ENCODE data around the gene NPTN.

NPTN gene

GRCh38 chr15:73590263-73590662, 42.9 kb downstream of the NPTN start:
- no peak overlapping the region for H3K4me3 ChIP-seq (ENCODE audit: insufficient read depth, low read length, poor library complexity, severe bottlenecking)
- no peak overlapping the region for H2AFZ ChIP-seq (ENCODE audit: low read depth, low read length, severe bottlenecking)
- no peaks in the 10 kb centered on the region for H3K36me3 ChIP-seq (ENCODE audit: low read length)
- no peaks in the 10 kb centered on the region for H3F3A ChIP-seq (ENCODE audit: insufficient read depth)
- no peaks in the 10 kb centered on the region for H4K20me1 ChIP-seq (ENCODE audit: low read depth, low read length)
- H3K9me3 ChIP-seq (ENCODE audit: insufficient read depth, low read length) = no peaks in the 10 kb centered on the region
- no peaks in the 10 kb centered on the region for H3K9me2 ChIP-seq (replicated peaks; ENCODE audit: insufficient read depth, low read length)
- H3K9ac ChIP-seq (ENCODE audit: low read length) = no peak overlapping the region
- H3K4me2 ChIP-seq (ENCODE audit: low read depth, low read length, poor library complexity, severe bottlenecking) = no peak overlapping the region
- TF ChIP-seq, protein P1, sequence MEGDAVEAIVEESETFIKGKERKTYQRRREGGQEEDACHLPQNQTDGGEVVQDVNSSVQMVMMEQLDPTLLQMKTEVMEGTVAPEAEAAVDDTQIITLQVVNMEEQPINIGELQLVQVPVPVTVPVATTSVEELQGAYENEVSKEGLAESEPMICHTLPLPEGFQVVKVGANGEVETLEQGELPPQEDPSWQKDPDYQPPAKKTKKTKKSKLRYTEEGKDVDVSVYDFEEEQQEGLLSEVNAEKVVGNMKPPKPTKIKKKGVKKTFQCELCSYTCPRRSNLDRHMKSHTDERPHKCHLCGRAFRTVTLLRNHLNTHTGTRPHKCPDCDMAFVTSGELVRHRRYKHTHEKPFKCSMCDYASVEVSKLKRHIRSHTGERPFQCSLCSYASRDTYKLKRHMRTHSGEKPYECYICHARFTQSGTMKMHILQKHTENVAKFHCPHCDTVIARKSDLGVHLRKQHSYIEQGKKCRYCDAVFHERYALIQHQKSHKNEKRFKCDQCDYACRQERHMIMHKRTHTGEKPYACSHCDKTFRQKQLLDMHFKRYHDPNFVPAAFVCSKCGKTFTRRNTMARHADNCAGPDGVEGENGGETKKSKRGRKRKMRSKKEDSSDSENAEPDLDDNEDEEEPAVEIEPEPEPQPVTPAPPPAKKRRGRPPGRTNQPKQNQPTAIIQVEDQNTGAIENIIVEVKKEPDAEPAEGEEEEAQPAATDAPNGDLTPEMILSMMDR (IDR thresholded peaks at IDR 0.05; ENCODE audit: insufficient read depth, low read length, poor library complexity, severe bottlenecking) = no peak
- no peak for TF ChIP-seq EZH2phosphoT487 (conservative IDR thresholded peaks at IDR 0.05; ENCODE audit: low read length)
- no peaks in the 10 kb centered on the region for H3K27me3 ChIP-seq (ENCODE audit: low read length)
- peaks cover 24% of the 10 kb centered on the region; the same call in 1 of the 2 replicates for H3K79me2 ChIP-seq (ENCODE audit: insufficient read depth, low read length)
- no peak overlapping the region for H3K27ac ChIP-seq (ENCODE audit: low read depth, low read length)

GRCh38 chr15:73589766-73590165, 43.4 kb downstream of the NPTN start:
- H3F3A ChIP-seq (ENCODE audit: insufficient read depth) = no peaks in the 10 kb centered on the region
- no peak overlapping the region for H3K27ac ChIP-seq (ENCODE audit: low read depth, low read length)
- H3K9ac ChIP-seq (ENCODE audit: low read length) = no peak overlapping the region
- no peaks in the 10 kb centered on the region for H3K27me3 ChIP-seq (ENCODE audit: low read length)
- H3K79me2 ChIP-seq (ENCODE audit: insufficient read depth, low read length) = peaks cover 20% of the 10 kb centered on the region; the same call in 1 of the 2 replicates
- TF ChIP-seq, protein P1 (IDR thresholded peaks at IDR 0.05; ENCODE audit: insufficient read depth, low read length, poor library complexity, severe bottlenecking) = no peak
- no peak for TF ChIP-seq EZH2phosphoT487 (conservative IDR thresholded peaks at IDR 0.05; ENCODE audit: low read length)
- no peaks in the 10 kb centered on the region for H3K36me3 ChIP-seq (ENCODE audit: low read length)
- no peaks in the 10 kb centered on the region for H3K9me2 ChIP-seq (replicated peaks; ENCODE audit: insufficient read depth, low read length)
- no peaks in the 10 kb centered on the region for H3K9me3 ChIP-seq (ENCODE audit: insufficient read depth, low read length)
- H4K20me1 ChIP-seq (ENCODE audit: low read depth, low read length) = no peaks in the 10 kb centered on the region
- no peak overlapping the region for H3K4me3 ChIP-seq (ENCODE audit: insufficient read depth, low read length, poor library complexity, severe bottlenecking)
- H2AFZ ChIP-seq (ENCODE audit: low read depth, low read length, severe bottlenecking) = no peak overlapping the region
- H3K4me2 ChIP-seq (ENCODE audit: low read depth, low read length, poor library complexity, severe bottlenecking) = no peak overlapping the region

DNA sequence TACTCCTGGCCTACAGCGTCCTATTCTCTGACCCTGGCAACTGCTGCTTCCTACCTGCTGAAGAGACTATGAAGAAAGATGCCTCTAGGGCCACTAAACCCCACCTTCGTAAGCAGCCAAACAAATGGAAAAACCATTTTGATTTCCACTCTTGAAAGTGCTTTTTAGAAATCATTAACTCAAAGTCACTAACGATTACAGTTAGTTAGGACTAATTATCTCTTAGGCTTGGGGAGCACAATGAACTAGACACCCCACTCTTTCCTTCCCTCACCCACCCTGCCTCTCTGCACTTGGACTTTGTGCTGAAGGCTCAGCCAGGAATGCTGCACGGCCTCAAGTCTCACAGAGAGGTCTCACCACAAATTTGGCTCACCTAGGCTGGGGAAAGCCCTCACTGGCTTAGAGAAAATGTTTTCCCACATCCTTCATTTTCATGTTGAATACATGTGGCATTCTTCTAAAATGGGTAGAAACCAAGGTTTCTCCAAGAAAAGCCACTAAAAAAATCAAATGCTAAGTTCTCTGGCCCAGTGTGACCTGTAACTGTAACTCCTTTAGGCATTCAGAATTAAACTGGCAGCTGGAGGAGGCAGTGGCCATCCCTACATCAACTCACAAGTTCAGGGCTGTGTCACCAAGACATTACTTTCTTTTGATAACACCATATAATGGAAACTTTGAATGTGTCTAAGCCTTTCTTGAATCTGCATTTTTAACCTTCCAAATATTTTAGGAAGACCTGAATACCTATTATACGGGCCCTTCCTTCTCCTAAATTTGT, 47.1 kb downstream of the NPTN start:
- Histone ChIP-seq H3K79me2 (ENCODE audit: insufficient read depth, low read length) (no peaks in the 10 kb centered on the region), H3K9ac (ENCODE audit: low read length) (no peak overlapping the region), H3K4me2 (ENCODE audit: low read depth, low read length, poor library complexity, severe bottlenecking) (no peak overlapping the region), H3K4me3 (ENCODE audit: insufficient read depth, low read length, poor library complexity, severe bottlenecking) (no peak overlapping the region), H3K27ac (ENCODE audit: low read depth, low read length) (no peak overlapping the region), H4K20me1 (ENCODE audit: low read depth, low read length) (no peaks in the 10 kb centered on the region), H3K36me3 (ENCODE audit: low read length) (no peaks in the 10 kb centered on the region), H3K27me3 (ENCODE audit: low read length) (no peaks in the 10 kb centered on the region), H2AFZ (ENCODE audit: low read depth, low read length, severe bottlenecking) (no peak overlapping the region), H3F3A (ENCODE audit: insufficient read depth) (no peaks in the 10 kb centered on the region), H3K9me3 (ENCODE audit: insufficient read depth, low read length) (no peaks in the 10 kb centered on the region), H3K9me2 (replicated peaks; ENCODE audit: insufficient read depth, low read length) (no peaks in the 10 kb centered on the region)
- TF ChIP-seq, protein P1 (IDR thresholded peaks at IDR 0.05; ENCODE audit: insufficient read depth, low read length, poor library complexity, severe bottlenecking) = no peak
- TF ChIP-seq EZH2phosphoT487 (conservative IDR thresholded peaks at IDR 0.05; ENCODE audit: low read length) = no peak

Measured in SU-DHL-6 (cell line).